H1 (cell line): ENCODE data around the gene TSC2. TPM values are rescaled to one million over a fixed set of nuclear protein-coding genes. Genes with fewer than 3 reads are reported as not detected.

ENCODE experiments used
- CBX8 ChIP-seq: fragments of 300-800, 300-1000 bp; sonication (generic); IDR thresholded peaks from 2 replicates; pipeline ENCODE4 v1.7.1; 2016; ENCODE audit warnings: low read depth, low read length, borderline replicate concordance
- CREB1 ChIP-seq: IDR thresholded peaks from 2 replicates; pipeline ENCODE4 v1.6.1; 2012; ENCODE audit warnings: inconsistent platforms
- E2F6 ChIP-seq: IDR thresholded peaks from 2 replicates; pipeline ENCODE4 v1.6.1; 2012; ENCODE audit warnings: inconsistent platforms
- EGR1 ChIP-seq: IDR thresholded peaks from 2 replicates; pipeline ENCODE4 v1.6.1; 2011; ENCODE audit warnings: low read depth, low read length, borderline replicate concordance
- PHF8 ChIP-seq: fragments of 200-600 bp; sonication (generic); conservative IDR thresholded peaks from 2 replicates; pipeline ENCODE4 v1.7.1; 2012; ENCODE audit warnings: low read depth, mild to moderate bottlenecking, inconsistent platforms, low read length, moderate library complexity
- RBBP5 ChIP-seq: IDR thresholded peaks from 2 replicates; pipeline ENCODE4 v1.7.1; 2012; ENCODE audit warnings: low read depth, mild to moderate bottlenecking, inconsistent platforms, low read length, moderate library complexity, borderline replicate concordance
- TBP ChIP-seq: IDR thresholded peaks from 2 replicates; pipeline ENCODE4 v1.6.1; 2011; ENCODE audit warnings: low read depth, low read length, improper control_type of control experiment
- polyA plus RNA-seq, 7 experiments: library from polyadenylated mRNA; depleted of rRNA in 3 of 7; stranded (reverse) in 5 of 7; unstranded in 2 of 7; fragments of >200 nt in 5 of 7; fragments of 200-250 nt in 2 of 7; gene quantifications; 1 replicate in 5 of 7; 2 replicates in 1 of 7; 4 replicates in 1 of 7; pipeline versions ENCODE4 v1.2.1 to v1.2.3, GENCODE V29; 2011 to 2013; ENCODE audit warnings: missing spikeins in 2 of 7, mixed read lengths in 2 of 7
- total RNA-seq: library from RNA; stranded (reverse); fragmentation: NEBNext Ultra II Directional; extraction: Animal tissue kit (Norgen Biotek cat#: 25700); gene quantifications from 2 replicates; pipeline ENCODE4 v1.2.1, GENCODE V29; 2021

Gene TSC2
- total and polyA plus RNA-seq, 2 of the 8 experiments (the other 6 are each of a cell fraction or from before 2014, with no cell fraction given): 65.9 to 96.6 TPM

GRCh38 chr16:2086106-2086742 lies 38.4 kb downstream of the TSC2 start (continued):
- TF ChIP-seq E2F6 (no peak), TBP (no peak), PHF8 (no peak), CREB1 (no peak), EGR1 (no peak), CBX8 (no peak), RBBP5 (no peak)
